MCF 10A (cell line): ENCODE data around the gene TRAPPC5. TPM values are rescaled to one million over a fixed set of nuclear protein-coding genes. Genes with fewer than 3 reads are reported as not detected.

Experiments
- BruUV-seq: library from RNA; stranded (reverse); fragments of 400-500 nt; replicated peaks from 2 replicates; lab custom pipeline; 2021; lab: Mats Ljungman, UMichigan
- CTCF ChIA-PET: fragments of 300-600 bp; sonication (Branson Sonifier 250); formaldehyde crosslinking; extraction: SDS; loops from one replicate; lab custom pipeline; 2021; ENCODE audit warnings: antibody characterized with exemption, inconsistent platforms; lab: Yijun Ruan, JAX
- POLR2A ChIA-PET: fragments of 300-600, 350-650 bp; sonication (Branson Sonifier 250); formaldehyde crosslinking; extraction: SDS; loops from one replicate; lab custom pipeline; 2020; ENCODE audit warnings: antibody characterized with exemption, inconsistent platforms; lab: Yijun Ruan, JAX
- DNase-seq: peaks from one replicate; pipeline ENCODE4 v3.0.0-alpha.2; 2018; ENCODE audit not compliant: unreplicated experiment
- H3K27ac Mint-ChIP-seq: one replicate; pipeline ENCODE4 v1.8.0; 2022; ENCODE audit warnings: mild to moderate bottlenecking, low read depth, mixed read lengths; ENCODE audit not compliant: unreplicated experiment
- H3K27me3 Mint-ChIP-seq: one replicate; pipeline ENCODE4 v1.8.0; 2022; ENCODE audit warnings: mixed read lengths; ENCODE audit not compliant: insufficient read depth, unreplicated experiment
- H3K36me3 Mint-ChIP-seq: one replicate; pipeline ENCODE4 v1.8.0; 2022; ENCODE audit warnings: mild to moderate bottlenecking, moderate library complexity, mixed read lengths; ENCODE audit not compliant: insufficient read depth, unreplicated experiment
- H3K4me1 Mint-ChIP-seq: one replicate; pipeline ENCODE4 v1.8.0; 2022; ENCODE audit warnings: mixed read lengths; ENCODE audit not compliant: insufficient read depth, unreplicated experiment
- H3K4me3 Mint-ChIP-seq: one replicate; pipeline ENCODE4 v1.8.0; 2022; ENCODE audit warnings: mild to moderate bottlenecking, moderate library complexity, mixed read lengths; ENCODE audit not compliant: unreplicated experiment
- H3K9me3 Mint-ChIP-seq: one replicate; pipeline ENCODE4 v1.8.0; 2022; ENCODE audit warnings: mixed read lengths; ENCODE audit not compliant: unreplicated experiment
- CTCF ChIP-seq: fragments of 200-600 bp; IDR thresholded peaks from one replicate; pipeline ENCODE4 v1.8.0; 2022; ENCODE audit warnings: antibody characterized with exemption, mild to moderate bottlenecking; ENCODE audit not compliant: unreplicated experiment
- intact Hi-C: fragments of 100-400 bp; cut with micrococcal nuclease; formaldehyde crosslinking; loops from 2 replicates; pipeline ENCODE4 v1.14.1; 2022
- total RNA-seq: library from RNA; stranded (reverse); gene quantifications from 2 replicates; pipeline ENCODE4 v1.2.3, GENCODE V29; 2022

Gene TRAPPC5
- total RNA-seq, 1 experiment from 2014 or later: 123 TPM

DNA sequence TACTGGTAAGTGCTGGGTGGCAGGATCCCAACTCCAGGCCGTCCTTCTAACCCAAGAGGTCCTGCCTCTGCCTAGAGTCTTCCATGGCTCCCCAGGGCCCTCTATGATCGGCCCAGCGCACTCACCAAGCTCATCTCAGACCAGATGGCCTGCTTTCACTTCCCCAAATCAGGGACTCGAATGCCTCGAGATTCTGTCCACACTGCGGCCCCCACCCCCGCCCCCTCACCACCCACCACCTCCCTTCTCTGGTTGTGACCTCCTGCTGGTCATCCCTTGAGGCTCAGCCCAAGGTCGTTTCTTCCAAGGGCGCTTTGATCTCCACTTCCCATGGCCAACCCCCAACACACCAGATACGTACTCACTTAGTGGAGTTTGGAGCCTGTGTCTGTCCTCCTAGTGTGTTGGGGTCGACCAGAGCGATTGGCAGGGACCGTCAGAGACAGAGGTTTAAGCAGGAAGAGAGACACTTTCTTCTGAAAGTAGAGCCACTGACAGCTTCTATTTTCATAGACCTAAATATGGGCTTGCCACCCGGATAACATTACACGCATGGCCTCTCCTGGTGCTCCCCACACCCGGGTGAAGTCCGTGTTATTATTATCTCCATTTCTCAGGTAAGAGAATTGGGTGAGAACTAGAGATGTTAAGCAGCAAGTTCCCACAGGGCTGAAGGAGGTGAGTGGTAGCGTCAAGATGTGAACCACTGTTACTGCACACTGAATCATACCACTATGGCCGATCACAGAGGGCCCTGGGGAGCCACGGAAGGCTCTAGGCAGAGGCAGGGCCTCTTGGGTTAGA, 21.2 kb downstream of the TRAPPC5 start, which contains the start of gene FCER2:
Gene FCER2 (minus strand): TSS at position 478 of the 804 bp plus-strand sequence. CDS start 2,371 bp downstream, outside the sequence.
- Mint-ChIP-seq H3K4me1 (peaks cover 10% of the 10 kb centered on the region), H3K27me3 (peaks cover 55% of the 10 kb centered on the region), H3K27ac (no peak within 1 kb of the TSS), H3K36me3 (no peaks in the 10 kb centered on the region), H3K4me3 (no peak within 1 kb of the TSS), H3K9me3 (no peaks in the 10 kb centered on the region)
- DNase-seq: no peak
- intact Hi-C loops: no loop called here
- BruUV-seq: no TSS peak
- CTCF ChIA-PET: interaction anchor here (0.6 to 0.7 kb wide), 3 partner anchors 16 to 150 kb away, joined by 3 to 4 read pairs (median 3); partner anchors contain the start of gene PCP2
- TF ChIP-seq CTCF: no peak
- POLR2A ChIA-PET: interaction anchor here (0.5 kb wide), 1 partner anchor 129 kb away, joined by 3 read pairs; no protein-coding TSS in a partner anchor

DNA sequence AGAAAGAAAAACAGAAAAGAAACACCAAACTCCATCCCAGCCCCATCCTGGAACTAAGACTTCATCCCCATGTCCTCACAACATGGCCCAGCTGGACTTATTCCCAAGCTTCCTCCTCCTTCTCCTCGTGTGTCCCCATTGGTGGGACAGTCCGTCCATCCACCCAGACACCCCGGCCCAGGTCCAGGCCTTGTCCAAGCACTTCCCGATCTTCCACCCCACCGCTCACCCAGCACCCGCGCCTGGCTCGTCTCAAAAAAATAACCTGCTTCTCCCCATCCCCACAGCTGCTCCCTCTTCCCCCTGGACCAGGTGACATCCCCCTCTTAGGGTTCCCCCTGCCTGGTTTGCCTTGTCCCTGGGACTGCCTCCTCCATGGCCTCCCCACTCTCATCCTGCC, 22.7 kb downstream of the TRAPPC5 start:
- no TSS peak for BruUV-seq
- Mint-ChIP-seq H3K4me1 (peaks cover 10% of the 10 kb centered on the region), H3K4me3 (no peak overlapping the region), H3K36me3 (no peaks in the 10 kb centered on the region), H3K27ac (no peak overlapping the region), H3K27me3 (peaks cover 40% of the 10 kb centered on the region), H3K9me3 (no peaks in the 10 kb centered on the region)
- ChIA-PET POLR2A (no interaction called here), CTCF (interaction anchor here (0.6 to 0.7 kb wide), 2 partner anchors 79 to 1283 kb away, joined by 3 read pairs; no protein-coding TSS in a partner anchor)
- no peak for TF ChIP-seq CTCF
- no peak for DNase-seq
- intact Hi-C loops: no loop called here

DNA sequence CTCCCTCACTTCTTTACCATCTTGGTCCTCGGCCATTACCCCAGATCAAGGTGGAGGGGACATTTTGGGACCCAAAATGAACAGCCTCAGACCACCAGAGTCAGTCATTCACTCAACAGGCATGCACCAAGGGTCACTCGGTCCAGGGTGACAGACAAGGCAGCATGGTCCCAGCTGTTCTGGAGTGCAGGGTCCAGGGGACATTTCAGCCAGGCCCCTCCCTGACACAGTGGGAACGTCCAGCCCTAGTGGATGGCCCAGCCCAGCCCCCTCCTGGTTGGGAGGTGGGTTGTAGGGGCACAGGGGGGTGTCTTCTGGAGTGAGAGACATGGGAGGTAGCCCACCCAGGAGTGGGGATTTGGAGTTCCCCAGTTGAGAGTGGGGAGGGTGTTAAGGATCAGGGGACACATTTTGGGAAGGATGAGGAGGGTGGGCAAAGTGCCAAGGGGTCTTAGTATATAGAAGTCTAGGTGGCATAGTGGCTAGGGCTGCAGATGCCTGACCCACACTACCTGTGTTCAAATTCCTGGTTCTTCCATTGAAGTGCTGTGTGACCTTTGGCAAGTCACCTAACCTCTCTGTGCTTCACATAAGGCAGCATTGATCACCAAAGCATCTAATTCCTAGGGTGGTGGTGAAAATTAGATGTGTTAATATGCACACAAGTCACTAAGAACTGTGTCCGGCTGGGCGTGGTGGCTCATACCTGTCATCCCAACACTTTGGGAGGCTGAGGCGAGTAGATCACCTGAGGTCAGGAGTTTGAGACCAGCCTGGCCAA, 23.8 kb downstream of the TRAPPC5 start:
- DNase-seq: no peak
- intact Hi-C loops: no loop called here
- Mint-ChIP-seq H3K27ac (no peak overlapping the region), H3K27me3 (peaks cover 34% of the 10 kb centered on the region), H3K9me3 (no peaks in the 10 kb centered on the region), H3K4me3 (no peak overlapping the region), H3K4me1 (peaks cover 3% of the 10 kb centered on the region), H3K36me3 (no peaks in the 10 kb centered on the region)
- ChIA-PET CTCF (no interaction called here), POLR2A (no interaction called here)
- no TSS peak for BruUV-seq
- TF ChIP-seq CTCF: no peak
